Small intestine (tissue), 7 donors: ENCODE measurements around the gene PDE5A. TPM values are rescaled to one million over a fixed set of nuclear protein-coding genes. Genes with fewer than 3 reads are reported as not detected.
"Not testable (repeated sequence)": the region's sequence is repeated elsewhere in the genome, so short reads cannot be mapped to it uniquely, and the experiment has no call there.

Experiments
- DNase-seq, 2 donors: peaks; one replicate each; pipeline versions ENCODE4 v3.0.0 to v3.0.0-alpha.2; 2013
- FAIRE-seq: peaks from 2 replicates; lab custom pipeline; 2012; peaks lifted over from hg19 to GRCh38; lab: Jason Lieb, UNC
- H3K27ac ChIP-seq, 3 donors: one replicate each; pipeline ENCODE4 v1.5.1; 2013; ENCODE audit warnings: low read length in 2 of 3, mild to moderate bottlenecking in 2 of 3, control low read depth in 1 of 3, inconsistent platforms in 1 of 3, low read depth in 1 of 3, moderate library complexity in 1 of 3
- H3K27me3 ChIP-seq, 3 donors: one replicate each; pipeline ENCODE4 v1.6.1; 2013; ENCODE audit warnings: low read length in 3 of 3, inconsistent platforms in 1 of 3; ENCODE audit not compliant: control insufficient read depth in 3 of 3, insufficient read depth in 3 of 3
- H3K36me3 ChIP-seq, 3 donors: one replicate each; pipeline ENCODE4 v1.6.1; 2013; ENCODE audit warnings: low read length in 3 of 3, inconsistent platforms in 1 of 3, low read depth in 1 of 3, mild to moderate bottlenecking in 1 of 3, moderate library complexity in 1 of 3; ENCODE audit not compliant: control insufficient read depth in 3 of 3, insufficient read depth in 2 of 3
- H3K4me1 ChIP-seq, 3 donors: one replicate each; pipeline ENCODE4 v1.6.1; 2013; ENCODE audit warnings: low read length in 2 of 3, inconsistent platforms in 1 of 3, low read depth in 1 of 3, mild to moderate bottlenecking in 1 of 3, moderate library complexity in 1 of 3; ENCODE audit not compliant: control insufficient read depth in 3 of 3, insufficient read depth in 2 of 3
- H3K4me3 ChIP-seq, 3 donors: one replicate each; pipeline ENCODE4 v1.5.1; 2013; ENCODE audit warnings: low read length in 3 of 3, control low read depth in 1 of 3, inconsistent platforms in 1 of 3, low read depth in 1 of 3, mild to moderate bottlenecking in 1 of 3, moderate library complexity in 1 of 3
- H3K9me3 ChIP-seq, 2 donors: one replicate each; pipeline ENCODE4 v1.6.1; 2013; ENCODE audit warnings: low read depth in 1 of 2, low read length in 1 of 2; ENCODE audit not compliant: control insufficient read depth in 2 of 2, insufficient read depth in 1 of 2
- WGBS, 3 donors: extraction: QIAGEN DNeasy Blood & Tissue Kit; methylation state at CpG; one replicate each; pipeline ENCODE4 v1.1.7; 2013; 5-methylcytosine and 5-hydroxymethylcytosine counted together
- polyA plus RNA-seq, 4 donors: library from polyadenylated mRNA; stranded (reverse) in 3 of 4; unstranded in 1 of 4; fragments of 200-250 nt in 3 of 4; fragments of 120-200 nt in 1 of 4; gene quantifications; one replicate each; pipeline versions ENCODE4 v1.2.1 to v1.2.3, GENCODE V29; 2013
- donor health status: healthy with polysubstance abuse.
- donor health status: control.
- donor health status: control.
- donor health status: Bipolar disorder and iron deficiency.
- donor health status: healthy.

The PDE5A gene
- polyA plus RNA-seq, 4 donors, result 5.9 to 18.8 (median 7.4) TPM

DNA sequence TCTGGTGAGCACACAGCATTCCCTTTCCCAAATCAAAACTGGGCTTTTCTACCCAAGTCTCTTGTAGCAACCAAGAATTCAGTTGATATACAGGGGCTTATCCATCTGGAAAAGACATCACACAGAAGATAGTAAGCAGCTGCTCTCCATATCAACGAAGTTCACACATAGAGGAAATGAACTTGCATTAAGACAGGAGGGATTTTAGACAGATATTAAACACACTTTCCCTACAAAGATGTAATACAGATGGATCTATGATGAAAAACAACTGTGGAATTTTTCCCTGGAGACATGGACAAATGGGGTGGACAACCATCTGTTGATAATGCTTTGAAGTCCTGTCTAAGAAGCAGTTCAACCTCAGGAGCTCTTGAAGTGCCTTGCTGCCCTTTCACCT, 9.8 kb upstream of the PDE5A start:
- peaks cover 0 to 2% (median 0%) of the 10 kb centered on the region in 3 donors for H3K27me3 ChIP-seq
- no peaks in the 10 kb centered on the region for H3K4me1 ChIP-seq
- 27 to 34% (median 28%) methylated on average over 1 of the region's 1 CpG for WGBS, 3 donors
- no peaks in the 10 kb centered on the region for H3K36me3 ChIP-seq
- no peak overlapping the region for H3K27ac ChIP-seq
- no peak for DNase-seq
- no peaks in the 10 kb centered on the region for H3K9me3 ChIP-seq
- no peak overlapping the region for H3K4me3 ChIP-seq
- no peak for FAIRE-seq

DNA sequence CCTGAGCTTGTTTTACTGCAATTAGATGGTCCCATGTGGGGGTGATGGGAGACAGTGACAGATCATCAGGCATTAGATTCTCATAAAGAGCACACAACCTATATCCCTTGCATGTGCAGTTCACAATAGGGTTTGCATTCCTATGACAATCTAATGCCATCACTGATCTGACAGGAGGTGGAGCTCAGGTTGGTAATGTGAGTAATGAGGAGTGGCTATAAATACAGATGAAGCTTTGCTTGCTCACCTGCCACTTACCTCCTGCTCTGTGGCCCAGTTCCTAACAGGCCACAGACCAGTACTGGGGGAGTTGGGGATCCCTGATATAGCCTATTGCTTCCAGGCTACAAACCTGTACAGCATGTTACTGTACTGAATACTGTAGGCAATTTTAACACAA, 8.2 kb upstream of the PDE5A start:
- H3K9me3 ChIP-seq, H3K36me3 ChIP-seq, FAIRE-seq, H3K27ac ChIP-seq, DNase-seq, H3K4me1 ChIP-seq, H3K4me3 ChIP-seq, H3K27me3 ChIP-seq: not testable (repeated sequence)

DNA sequence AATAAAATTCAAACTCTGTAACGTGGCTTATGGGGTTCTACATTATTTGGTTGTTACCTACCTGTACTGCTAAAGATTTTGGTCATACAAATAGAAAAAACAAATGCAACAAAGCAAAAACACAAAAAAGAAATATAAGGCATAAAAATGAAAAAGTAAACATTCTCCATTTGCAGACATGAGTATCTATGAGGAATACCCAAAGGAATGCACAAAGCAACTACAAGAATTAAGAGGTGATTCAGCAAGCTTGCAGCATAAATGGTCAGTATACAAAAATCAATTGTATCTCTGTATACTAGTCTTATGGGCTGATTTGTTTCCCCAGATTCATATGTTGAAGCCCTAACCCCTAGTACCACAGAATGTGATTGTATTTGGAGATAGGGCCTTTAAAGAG, 3.6 kb upstream of the PDE5A start:
- no peak for FAIRE-seq
- H3K27ac ChIP-seq, result no peak overlapping the region
- DNase-seq, result no peak

DNA sequence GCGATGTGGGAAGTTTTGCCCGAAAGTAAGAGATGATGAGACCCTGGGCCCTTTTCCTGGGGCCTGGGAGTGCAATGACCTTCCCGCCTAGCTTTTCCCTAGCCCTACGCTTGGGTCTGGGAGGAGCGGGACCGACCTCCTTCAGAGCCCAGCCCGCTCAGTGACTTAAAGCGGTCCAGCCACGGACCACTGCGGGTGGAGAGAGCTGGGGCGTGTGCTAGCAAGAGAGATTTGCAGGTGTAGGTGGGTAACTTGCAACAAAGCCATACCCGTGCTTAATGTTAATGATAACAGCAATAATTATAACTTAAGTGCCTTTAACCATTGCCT, 503 bp upstream of the PDE5A start:
- Histone ChIP-seq H3K27ac (peak overlapping the region in 2 of 3 donors; percentile 47 to 92), H3K9me3 (no peaks in the 10 kb centered on the region), H3K36me3 (no peaks in the 10 kb centered on the region), H3K4me3 (peak overlapping the region in 2 of 3 donors; percentile 69 to 89), H3K4me1 (peaks cover 0 to 10% (median 0%) of the 10 kb centered on the region in 3 donors), H3K27me3 (peaks cover 0 to 3% (median 0%) of the 10 kb centered on the region in 3 donors)
- FAIRE-seq (no peak), DNase-seq (no peak)
- 1 to 5% (median 1%) methylated on average over 12 of the region's 12 CpGs for WGBS, 3 donors

More for the DNA sequence above, 3.6 kb upstream of the PDE5A start:
- Histone ChIP-seq H3K36me3 (no peaks in the 10 kb centered on the region), H3K27me3 (peaks cover 0 to 3% (median 2%) of the 10 kb centered on the region in 3 donors), H3K4me3 (no peak overlapping the region), H3K9me3 (no peaks in the 10 kb centered on the region), H3K4me1 (peaks cover 0 to 7% (median 0%) of the 10 kb centered on the region in 3 donors)
- 74 to 87% (median 77%) methylated on average over 1 of the region's 1 CpG for WGBS, 3 donors

DNA sequence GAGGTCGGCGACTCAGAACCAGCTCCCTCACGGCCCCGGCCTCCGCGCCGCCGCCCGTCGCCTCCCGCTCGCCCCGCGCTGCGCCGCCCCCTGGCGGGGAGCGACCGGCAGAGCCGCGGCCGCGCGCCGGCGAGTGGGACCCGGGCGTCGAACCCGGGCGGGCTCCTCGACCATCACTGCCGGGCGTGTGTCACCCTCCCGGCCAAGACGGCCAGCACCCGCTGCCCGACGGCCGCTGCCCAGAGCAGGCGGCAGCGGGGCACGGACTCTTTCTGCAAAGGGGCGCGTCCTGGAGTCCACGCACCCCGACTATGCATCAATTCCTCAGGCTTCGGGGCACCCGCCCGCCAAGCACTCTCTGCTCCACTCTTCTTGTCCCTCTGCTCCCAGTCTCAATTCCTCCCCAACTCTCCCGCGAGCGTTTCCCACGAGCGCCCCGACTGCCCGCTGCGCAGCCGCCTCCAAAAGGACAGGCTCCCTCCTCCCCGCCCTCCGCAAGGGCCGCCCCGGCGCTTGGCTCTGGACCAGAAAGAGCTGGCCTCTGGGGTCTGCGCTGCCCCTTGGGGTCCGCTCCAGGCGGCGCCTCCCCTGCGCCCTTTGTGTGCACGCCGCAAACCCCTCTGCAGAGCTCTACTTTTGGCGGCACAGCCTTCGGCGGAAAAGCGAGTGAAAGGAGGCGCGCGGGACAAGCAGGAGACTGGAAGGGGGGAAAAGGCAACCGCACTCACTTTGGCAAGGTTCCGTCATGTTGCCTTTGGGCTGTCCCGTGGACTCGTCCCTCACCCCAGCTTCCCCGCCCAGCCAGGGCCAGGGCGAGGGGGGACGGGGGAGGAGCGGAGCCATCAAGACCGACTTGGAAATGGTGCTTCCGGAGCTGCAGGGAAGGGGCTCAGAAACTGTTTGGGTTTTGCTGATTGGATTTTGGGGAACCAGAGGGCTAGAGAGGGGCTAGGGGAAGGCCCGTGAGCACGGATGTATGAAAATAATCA, 1.0 kb downstream of the PDE5A start:
- DNase-seq (peak; percentile 69 to 82), FAIRE-seq (no peak)
- no peaks in the 10 kb centered on the region for H3K36me3 ChIP-seq
- peak overlapping the region; percentile 82 to 92 (median 90) for H3K27ac ChIP-seq
- H3K4me3 ChIP-seq, result peak overlapping the region; percentile 59 to 89 (median 69)
- WGBS, 3 donors, result 0 to 1% (median 1%) methylated on average over 63 to 90 of the region's 90 CpGs
- H3K9me3 ChIP-seq, result no peaks in the 10 kb centered on the region
- peaks cover 0 to 13% (median 1%) of the 10 kb centered on the region in 3 donors for H3K4me1 ChIP-seq
- peaks cover 0 to 2% (median 0%) of the 10 kb centered on the region in 3 donors for H3K27me3 ChIP-seq

DNA sequence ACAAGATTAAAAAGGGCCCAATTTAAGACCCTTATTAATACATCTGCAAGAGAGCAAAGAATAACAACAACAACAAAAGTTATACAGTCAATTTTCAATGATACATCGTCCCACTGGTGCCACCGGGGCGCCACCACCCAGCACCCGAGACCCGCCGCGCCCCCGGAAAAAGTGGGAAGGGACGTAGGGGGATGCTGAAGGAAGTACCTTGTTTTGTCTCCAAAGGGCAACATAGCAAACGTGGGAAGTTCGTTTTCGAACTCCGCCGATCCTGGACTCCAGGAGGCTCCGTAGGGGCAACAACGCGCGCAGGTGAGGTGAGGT, 1.7 kb downstream of the PDE5A start:
- 0% methylated on average over 18 of the region's 18 CpGs for WGBS, 3 donors
- peaks cover 0 to 13% (median 1%) of the 10 kb centered on the region in 3 donors for H3K4me1 ChIP-seq
- FAIRE-seq (no peak), DNase-seq (no peak)
- H3K4me3 ChIP-seq, result peak overlapping the region; percentile 59 to 89 (median 69)
- H3K27me3 ChIP-seq, result no peaks in the 10 kb centered on the region
- H3K9me3 ChIP-seq, result no peaks in the 10 kb centered on the region
- peak overlapping the region; percentile 73 to 89 (median 76) for H3K27ac ChIP-seq
- H3K36me3 ChIP-seq, result no peaks in the 10 kb centered on the region

DNA sequence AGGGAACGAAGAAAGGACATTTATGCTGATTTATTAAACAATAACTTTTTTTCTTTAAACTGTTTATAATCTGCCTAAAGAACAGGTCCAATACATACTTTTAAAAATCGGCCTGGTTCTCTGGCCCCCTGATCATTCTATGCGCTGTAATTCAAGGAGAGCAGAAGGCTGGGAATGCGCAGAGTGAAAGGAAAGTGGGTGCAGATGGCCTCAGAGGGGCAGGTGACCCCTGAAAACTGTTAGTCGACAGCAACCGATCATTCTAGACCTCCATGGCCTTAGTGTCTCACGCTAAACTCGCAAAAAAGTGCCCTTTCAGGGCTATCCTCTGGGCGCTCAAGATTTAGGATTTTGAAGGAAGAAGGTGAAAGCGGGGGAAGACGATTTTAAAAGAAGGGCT, 2.2 kb downstream of the PDE5A start:
- no peaks in the 10 kb centered on the region for H3K9me3 ChIP-seq
- FAIRE-seq, result no peak
- peak in 1 of 2 donors; percentile 28 for DNase-seq
- H3K4me1 ChIP-seq, result peaks cover 0 to 13% (median 1%) of the 10 kb centered on the region in 3 donors
- no peaks in the 10 kb centered on the region for H3K36me3 ChIP-seq
- H3K27ac ChIP-seq, result peak overlapping the region in 2 of 3 donors; percentile 76 to 78
- peak overlapping the region in 2 of 3 donors; percentile 69 to 89 for H3K4me3 ChIP-seq
- no peaks in the 10 kb centered on the region for H3K27me3 ChIP-seq
- WGBS, 3 donors, result 8 to 25% (median 24%) methylated on average over 11 of the region's 11 CpGs

DNA sequence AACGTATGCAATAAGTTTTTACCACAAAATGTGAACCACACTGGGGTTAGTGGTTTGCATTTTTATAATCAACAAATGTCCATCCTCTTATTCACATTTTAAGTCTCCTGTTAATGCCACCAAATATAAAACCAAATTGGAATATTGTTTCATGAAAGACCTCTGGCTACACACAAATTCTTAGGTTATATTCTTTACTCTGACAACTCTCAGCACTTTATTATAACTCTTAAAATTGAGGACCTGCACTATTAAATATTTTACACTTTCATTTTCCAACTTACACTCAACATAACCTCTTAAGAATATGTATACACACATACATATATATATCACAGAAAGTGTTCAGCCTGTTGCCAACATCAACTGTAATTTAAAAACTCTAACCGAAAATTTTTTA, 2.8 kb downstream of the PDE5A start:
- no peaks in the 10 kb centered on the region for H3K9me3 ChIP-seq
- peaks cover 0 to 13% (median 1%) of the 10 kb centered on the region in 3 donors for H3K4me1 ChIP-seq
- FAIRE-seq (no peak), DNase-seq (no peak)
- H3K27me3 ChIP-seq, result no peaks in the 10 kb centered on the region
- H3K4me3 ChIP-seq, result peak overlapping the region in 1 of 3 donors; percentile 69
- H3K27ac ChIP-seq, result peak overlapping the region in 1 of 3 donors; percentile 76
- WGBS, 3 donors, result 8 to 25% (median 18%) methylated on average over 2 of the region's 2 CpGs
- no peaks in the 10 kb centered on the region for H3K36me3 ChIP-seq
